ENCODE measurements around the gene ZMIZ1.

The ZMIZ1 gene

GRCh38 chr10:79344502-79345195 lies 275.9 kb downstream of the ZMIZ1 start:
- no peak overlapping the region for H3K9ac ChIP-seq (ENCODE audit: low read depth in 1 of 2, low read length in 2 of 2)
- H3K27me3 ChIP-seq (ENCODE audit: control insufficient read depth in 2 of 2, insufficient read depth in 2 of 2, low read length in 2 of 2) = no peaks in the 10 kb centered on the region
- H3K27ac ChIP-seq (ENCODE audit: low read depth in 2 of 2, low read length in 2 of 2) = no peak overlapping the region
- peaks cover 5 to 7% of the 10 kb centered on the region in 2 donors for H3K36me3 ChIP-seq (ENCODE audit: control insufficient read depth in 2 of 2, insufficient read depth in 2 of 2, low read length in 2 of 2)
- peaks cover 23 to 28% of the 10 kb centered on the region in 2 donors for H3K4me1 ChIP-seq (ENCODE audit: control insufficient read depth in 2 of 2, insufficient read depth in 2 of 2, low read length in 2 of 2)
- no peaks in the 10 kb centered on the region for H3K9me3 ChIP-seq (ENCODE audit: control insufficient read depth in 2 of 2, low read length in 2 of 2)
- no peak overlapping the region for H3K4me3 ChIP-seq (ENCODE audit: low read length in 2 of 2)

- H3K27ac ChIP-seq (ENCODE audit: low read depth in 2 of 2, low read length in 2 of 2) = no peak overlapping the region
- H3K4me1 ChIP-seq (ENCODE audit: control insufficient read depth in 2 of 2, insufficient read depth in 2 of 2, low read length in 2 of 2) = peaks cover 23 to 28% of the 10 kb centered on the region in 2 donors
- H3K9me3 ChIP-seq (ENCODE audit: control insufficient read depth in 2 of 2, low read length in 2 of 2) = no peaks in the 10 kb centered on the region
- peaks cover 13 to 15% of the 10 kb centered on the region in 2 donors for H3K36me3 ChIP-seq (ENCODE audit: control insufficient read depth in 2 of 2, insufficient read depth in 2 of 2, low read length in 2 of 2)
- H3K9ac ChIP-seq (ENCODE audit: low read depth in 1 of 2, low read length in 2 of 2) = no peak overlapping the region
- H3K4me3 ChIP-seq (ENCODE audit: low read length in 2 of 2) = no peak overlapping the region
- no peaks in the 10 kb centered on the region for H3K27me3 ChIP-seq (ENCODE audit: control insufficient read depth in 2 of 2, insufficient read depth in 2 of 2, low read length in 2 of 2)
These were observed 276.7 kb downstream of the ZMIZ1 start for GRCh38 chr10:79345241-79346011.

- Histone ChIP-seq H3K36me3 (ENCODE audit: control insufficient read depth in 2 of 2, insufficient read depth in 2 of 2, low read length in 2 of 2) (peaks cover 14 to 20% of the 10 kb centered on the region in 2 donors), H3K27me3 (ENCODE audit: control insufficient read depth in 2 of 2, insufficient read depth in 2 of 2, low read length in 2 of 2) (no peaks in the 10 kb centered on the region), H3K4me1 (ENCODE audit: control insufficient read depth in 2 of 2, insufficient read depth in 2 of 2, low read length in 2 of 2) (peaks cover 23 to 28% of the 10 kb centered on the region in 2 donors), H3K9me3 (ENCODE audit: control insufficient read depth in 2 of 2, low read length in 2 of 2) (no peaks in the 10 kb centered on the region), H3K9ac (ENCODE audit: low read depth in 1 of 2, low read length in 2 of 2) (no peak overlapping the region), H3K4me3 (ENCODE audit: low read length in 2 of 2) (no peak overlapping the region), H3K27ac (ENCODE audit: low read depth in 2 of 2, low read length in 2 of 2) (no peak overlapping the region)
These were observed 277.2 kb downstream of the ZMIZ1 start for GRCh38 chr10:79346012-79346340.

GRCh38 chr10:79346388-79347225 lies 277.8 kb downstream of the ZMIZ1 start:
- Histone ChIP-seq H3K27me3 (ENCODE audit: control insufficient read depth in 2 of 2, insufficient read depth in 2 of 2, low read length in 2 of 2) (no peaks in the 10 kb centered on the region), H3K4me1 (ENCODE audit: control insufficient read depth in 2 of 2, insufficient read depth in 2 of 2, low read length in 2 of 2) (peaks cover 23 to 28% of the 10 kb centered on the region in 2 donors), H3K9me3 (ENCODE audit: control insufficient read depth in 2 of 2, low read length in 2 of 2) (no peaks in the 10 kb centered on the region), H3K9ac (ENCODE audit: low read depth in 1 of 2, low read length in 2 of 2) (peak overlapping the region in 1 of 2 donors; percentile 32), H3K4me3 (ENCODE audit: low read length in 2 of 2) (peak overlapping the region in 1 of 2 donors; percentile 82), H3K36me3 (ENCODE audit: control insufficient read depth in 2 of 2, insufficient read depth in 2 of 2, low read length in 2 of 2) (peaks cover 17 to 25% of the 10 kb centered on the region in 2 donors), H3K27ac (ENCODE audit: low read depth in 2 of 2, low read length in 2 of 2) (no peak overlapping the region)

GRCh38 chr10:79347226-79347893 lies 278.6 kb downstream of the ZMIZ1 start, which contains the start of gene PPIF:
PPIF (plus strand) TSS chr10:79347469; CDS start chr10:79347549, 80 bp downstream.
- Histone ChIP-seq H3K4me3 (ENCODE audit: low read length in 2 of 2) (peak within 1 kb of the TSS; percentile 79 to 82), H3K9me3 (ENCODE audit: control insufficient read depth in 2 of 2, low read length in 2 of 2) (no peaks in the 10 kb centered on the region), H3K9ac (ENCODE audit: low read depth in 1 of 2, low read length in 2 of 2) (peak within 1 kb of the TSS; percentile 89 to 90), H3K27ac (ENCODE audit: low read depth in 2 of 2, low read length in 2 of 2) (peak within 1 kb of the TSS; percentile 87 to 92), H3K4me1 (ENCODE audit: control insufficient read depth in 2 of 2, insufficient read depth in 2 of 2, low read length in 2 of 2) (peaks cover 22 to 28% of the 10 kb centered on the region in 2 donors), H3K27me3 (ENCODE audit: control insufficient read depth in 2 of 2, insufficient read depth in 2 of 2, low read length in 2 of 2) (no peaks in the 10 kb centered on the region), H3K36me3 (ENCODE audit: control insufficient read depth in 2 of 2, insufficient read depth in 2 of 2, low read length in 2 of 2) (peaks cover 25 to 33% of the 10 kb centered on the region in 2 donors)

- H3K36me3 ChIP-seq (ENCODE audit: control insufficient read depth in 2 of 2, insufficient read depth in 2 of 2, low read length in 2 of 2) = peaks cover 32 to 40% of the 10 kb centered on the region in 2 donors
- peak overlapping the region; percentile 89 to 90 for H3K9ac ChIP-seq (ENCODE audit: low read depth in 1 of 2, low read length in 2 of 2)
- peak overlapping the region; percentile 87 to 92 for H3K27ac ChIP-seq (ENCODE audit: low read depth in 2 of 2, low read length in 2 of 2)
- no peaks in the 10 kb centered on the region for H3K9me3 ChIP-seq (ENCODE audit: control insufficient read depth in 2 of 2, low read length in 2 of 2)
- H3K4me3 ChIP-seq (ENCODE audit: low read length in 2 of 2) = peak overlapping the region; percentile 79 to 82
- H3K4me1 ChIP-seq (ENCODE audit: control insufficient read depth in 2 of 2, insufficient read depth in 2 of 2, low read length in 2 of 2) = peaks cover 18 to 22% of the 10 kb centered on the region in 2 donors
- H3K27me3 ChIP-seq (ENCODE audit: control insufficient read depth in 2 of 2, insufficient read depth in 2 of 2, low read length in 2 of 2) = no peaks in the 10 kb centered on the region
These were observed 279.3 kb downstream of the ZMIZ1 start for GRCh38 chr10:79347894-79348639.

GRCh38 chr10:79348640-79348988 lies 279.8 kb downstream of the ZMIZ1 start:
- no peaks in the 10 kb centered on the region for H3K27me3 ChIP-seq (ENCODE audit: control insufficient read depth in 2 of 2, insufficient read depth in 2 of 2, low read length in 2 of 2)
- H3K36me3 ChIP-seq (ENCODE audit: control insufficient read depth in 2 of 2, insufficient read depth in 2 of 2, low read length in 2 of 2) = peaks cover 37 to 45% of the 10 kb centered on the region in 2 donors
- peak overlapping the region; percentile 79 to 82 for H3K4me3 ChIP-seq (ENCODE audit: low read length in 2 of 2)
- no peaks in the 10 kb centered on the region for H3K9me3 ChIP-seq (ENCODE audit: control insufficient read depth in 2 of 2, low read length in 2 of 2)
- peaks cover 18% of the 10 kb centered on the region in 2 donors for H3K4me1 ChIP-seq (ENCODE audit: control insufficient read depth in 2 of 2, insufficient read depth in 2 of 2, low read length in 2 of 2)
- H3K27ac ChIP-seq (ENCODE audit: low read depth in 2 of 2, low read length in 2 of 2) = peak overlapping the region in 1 of 2 donors; percentile 92
- peak overlapping the region; percentile 89 to 90 for H3K9ac ChIP-seq (ENCODE audit: low read depth in 1 of 2, low read length in 2 of 2)

- Histone ChIP-seq H3K4me1 (ENCODE audit: control insufficient read depth in 2 of 2, insufficient read depth in 2 of 2, low read length in 2 of 2) (peaks cover 18% of the 10 kb centered on the region in 2 donors), H3K36me3 (ENCODE audit: control insufficient read depth in 2 of 2, insufficient read depth in 2 of 2, low read length in 2 of 2) (peaks cover 42 to 50% of the 10 kb centered on the region in 2 donors), H3K9me3 (ENCODE audit: control insufficient read depth in 2 of 2, low read length in 2 of 2) (no peaks in the 10 kb centered on the region), H3K9ac (ENCODE audit: low read depth in 1 of 2, low read length in 2 of 2) (peak overlapping the region in 1 of 2 donors; percentile 90), H3K27me3 (ENCODE audit: control insufficient read depth in 2 of 2, insufficient read depth in 2 of 2, low read length in 2 of 2) (no peaks in the 10 kb centered on the region), H3K4me3 (ENCODE audit: low read length in 2 of 2) (peak overlapping the region in 1 of 2 donors; percentile 82), H3K27ac (ENCODE audit: low read depth in 2 of 2, low read length in 2 of 2) (no peak overlapping the region)
These were observed 280.3 kb downstream of the ZMIZ1 start for GRCh38 chr10:79349072-79349491.

All from mucosa of rectum (tissue), 2 donors.